HCT116 (cell line): ENCODE results near the gene HOXA13. TPM values are rescaled to one million over a fixed set of nuclear protein-coding genes. Genes with fewer than 3 reads are reported as not detected.
A peak's percentile ranks its signal among the peaks of the same experiment; 100 is the strongest.

Experiments
- ATAC-seq: fragments of 200-7000 bp; cut with Tn5 transposase; 2 replicates; pipeline ENCODE4 v1.9.1; 2020; ENCODE audit warnings: mild to moderate bottlenecking, moderate library complexity
- BruUV-seq: library from RNA; stranded (reverse); fragments of 400-500 nt; replicated peaks from 2 replicates; lab custom pipeline; 2021; lab: Mats Ljungman, UMichigan
- CTCF ChIA-PET: fragments of 300-600 bp; sonication (Branson Sonifier 250); formaldehyde crosslinking; loops from one replicate; lab custom pipeline; 2021; ENCODE audit warnings: antibody characterized with exemption; lab: Charles Lee
- POLR2A ChIA-PET: fragments of 300-600, 350-600 bp; sonication (Branson Sonifier 250); formaldehyde crosslinking; loops from one replicate; lab custom pipeline; 2021; ENCODE audit warnings: antibody characterized with exemption; lab: Charles Lee
- RAD21 ChIA-PET, 2 experiments: fragments of 300-600 bp; sonication (Branson Sonifier 250); formaldehyde crosslinking; loops; one replicate each; lab custom pipeline; 2023; ENCODE audit warnings: low total read pairs in 2 of 2; ENCODE audit not compliant: uncharacterized antibody in 2 of 2, unreplicated experiment in 2 of 2, low non-redundant PET in 1 of 2; lab: Charles Lee
- DNase-seq: peaks from one replicate; pipeline ENCODE4 v3.0.0-alpha.2; 2010; ENCODE audit warnings: low read depth, low spot score
- H2AFZ ChIP-seq: fragments of 200-600 bp; shearing (Covaris generic), sonication (generic); 2 replicates; pipeline ENCODE4 v1.6.1; 2017; ENCODE audit warnings: low read depth, mixed run types, mixed read lengths, antibody characterized with exemption, low read length; ENCODE audit not compliant: poor library complexity, severe bottlenecking
- H3K27ac ChIP-seq: 2 replicates; pipeline ENCODE4 v1.5.1; 2012; ENCODE audit warnings: low read depth, low read length
- H3K27me3 ChIP-seq: fragments of 200-600 bp; sonication (generic); 2 replicates; pipeline ENCODE4 v1.6.1; 2016; ENCODE audit warnings: mixed run types, low read length, mixed read lengths; ENCODE audit not compliant: insufficient read depth
- H3K36me3 ChIP-seq, 2 experiments: fragments of 200-500 bp in 1 of 2; fragments of 200-600 bp in 1 of 2; sonication (Bioruptor generic) in 1 of 2; sonication (generic) in 1 of 2; 2 replicates each; pipeline versions ENCODE4 v1.5.1 to v1.6.1; 2014 to 2016; ENCODE audit warnings: low read length in 2 of 2, inconsistent platforms in 1 of 2, mixed read lengths in 1 of 2, mixed run types in 1 of 2; ENCODE audit not compliant: insufficient read depth in 2 of 2, control insufficient read depth in 1 of 2
- H3K4me1 ChIP-seq, 2 experiments: fragments of 200-600 bp in 1 of 2; sonication (generic) in 1 of 2; 2 replicates each; pipeline versions ENCODE4 v1.5.1 to v1.6.1; 2012 to 2017; ENCODE audit warnings: low read length in 2 of 2, inconsistent platforms in 1 of 2, mild to moderate bottlenecking in 1 of 2, mixed read lengths in 1 of 2, mixed run types in 1 of 2, moderate library complexity in 1 of 2; ENCODE audit not compliant: insufficient read depth in 2 of 2, control insufficient read depth in 1 of 2
- H3K4me2 ChIP-seq: fragments of 200-600 bp; sonication (generic); 2 replicates; pipeline ENCODE4 v1.6.1; 2017; ENCODE audit warnings: mixed run types, low read length, mixed read lengths
- H3K4me3 ChIP-seq, 2 experiments: fragments of 200-600 bp in 1 of 2; sonication (generic) in 1 of 2; replicated peaks in 1 of 2; 2 replicates each; pipeline ENCODE4 v1.5.1; 2011 to 2016; ENCODE audit warnings: low read length in 2 of 2, control low read depth in 1 of 2, low read depth in 1 of 2, mild to moderate bottlenecking in 1 of 2, mixed read lengths in 1 of 2, mixed run types in 1 of 2
- H3K79me2 ChIP-seq: fragments of 200-600 bp; sonication (generic); 2 replicates; pipeline ENCODE4 v1.6.1; 2017; ENCODE audit warnings: mild to moderate bottlenecking, mixed run types, low read length, moderate library complexity, mixed read lengths; ENCODE audit not compliant: insufficient read depth
- H3K9ac ChIP-seq: fragments of 200-600 bp; sonication (generic); 2 replicates; pipeline ENCODE4 v1.6.1; 2016; ENCODE audit warnings: low read length, mixed read lengths
- H3K9me2 ChIP-seq: fragments of 200-600 bp; sonication (generic), shearing (Covaris generic); 2 replicates; pipeline ENCODE4 v1.6.1; 2017; ENCODE audit warnings: mixed run types, mild to moderate bottlenecking, moderate library complexity; ENCODE audit not compliant: insufficient read depth
- H3K9me3 ChIP-seq, 2 experiments: fragments of 200-500 bp in 1 of 2; fragments of 200-600 bp in 1 of 2; sonication (Bioruptor generic) in 1 of 2; sonication (generic) in 1 of 2; 2 replicates each; pipeline ENCODE4 v1.6.1; 2014 to 2017; ENCODE audit warnings: low read length in 2 of 2, mixed read lengths in 2 of 2, inconsistent platforms in 1 of 2, low read depth in 1 of 2, mild to moderate bottlenecking in 1 of 2, mixed run types in 1 of 2, moderate library complexity in 1 of 2; ENCODE audit not compliant: control insufficient read depth in 1 of 2, insufficient read depth in 1 of 2
- H4K20me1 ChIP-seq: fragments of 200-600 bp; sonication (generic), shearing (Covaris generic); 2 replicates; pipeline ENCODE4 v1.6.1; 2017; ENCODE audit warnings: mixed run types, mild to moderate bottlenecking, moderate library complexity; ENCODE audit not compliant: insufficient read depth
- FOSL1 ChIP-seq: IDR thresholded peaks from 2 replicates; pipeline ENCODE4 v1.6.1; 2012; ENCODE audit warnings: low read depth
- SP1 ChIP-seq: IDR thresholded peaks from 2 replicates; pipeline ENCODE4 v1.6.1; 2012; ENCODE audit warnings: low read depth
- ZNF274 ChIP-seq: fragments of 200-500 bp; sonication (Bioruptor generic); IDR thresholded peaks from 2 replicates; pipeline ENCODE4 v1.6.1; 2014; ENCODE audit warnings: mild to moderate bottlenecking, low read depth, low read length, inconsistent platforms
- intact Hi-C: fragments of 100-400 bp; cut with micrococcal nuclease; formaldehyde crosslinking; loops from 2 replicates; pipeline ENCODE4 v1.10.0; 2022
- total RNA-seq: library from RNA; stranded (reverse); gene quantifications from one replicate; pipeline ENCODE4 v1.2.1, GENCODE V29; 2021; ENCODE audit not compliant: unreplicated experiment
- TF ChIP-seq, protein P1 (sequence below): IDR thresholded peaks from 2 replicates; pipeline ENCODE4 v1.6.1; 2012
- TF ChIP-seq, protein P2 (sequence below), 3 experiments: fragments of 200-600 bp in 1 of 3; sonication (generic) in 1 of 3; IDR thresholded peaks in 2 of 3; conservative IDR thresholded peaks in 1 of 3; 2 replicates each; pipeline ENCODE4 v1.5.1; 2012 to 2017; ENCODE audit warnings: low read depth in 2 of 3, low read length in 2 of 3, antibody characterized with exemption in 1 of 3, borderline replicate concordance in 1 of 3, control low read depth in 1 of 3, mild to moderate bottlenecking in 1 of 3, mixed read lengths in 1 of 3, mixed run types in 1 of 3, moderate library complexity in 1 of 3; ENCODE audit not compliant: insufficient read depth in 1 of 3

HOXA13 gene
- total RNA-seq, 1 experiment from 2014 or later = 3.6 TPM

DNA sequence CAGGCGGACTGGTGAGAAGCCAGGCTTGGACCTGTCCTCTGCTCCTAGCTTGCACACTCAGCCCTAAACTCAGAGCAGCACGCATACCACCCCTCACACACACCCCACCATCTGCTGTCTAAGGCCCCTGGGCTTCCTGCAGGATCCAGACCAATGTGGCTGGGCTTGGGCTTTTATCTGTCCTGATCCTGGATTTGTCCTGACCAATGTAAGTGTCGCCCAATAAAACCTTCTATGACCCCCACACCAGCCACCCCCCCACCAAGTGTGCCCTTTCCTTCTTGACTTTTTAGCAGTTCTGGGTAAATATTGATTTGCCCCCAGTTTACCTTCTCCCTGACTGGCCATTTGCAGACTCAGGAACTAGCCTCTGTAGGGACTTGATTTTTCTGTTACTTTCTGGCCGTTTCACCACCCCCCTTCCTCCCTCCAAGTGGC is 1.7 kb upstream of the HOXA13 start:
- H4K20me1 ChIP-seq = no peaks in the 10 kb centered on the region
- H3K9me3 ChIP-seq = no peaks in the 10 kb centered on the region
- TF ChIP-seq, protein P1, sequence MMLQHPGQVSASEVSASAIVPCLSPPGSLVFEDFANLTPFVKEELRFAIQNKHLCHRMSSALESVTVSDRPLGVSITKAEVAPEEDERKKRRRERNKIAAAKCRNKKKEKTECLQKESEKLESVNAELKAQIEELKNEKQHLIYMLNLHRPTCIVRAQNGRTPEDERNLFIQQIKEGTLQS = no peak
- no peak for TF ChIP-seq ZNF274
- H3K9ac ChIP-seq = no peak overlapping the region
- no peaks in the 10 kb centered on the region for H3K36me3 ChIP-seq
- no peak for DNase-seq
- no peak overlapping the region for H3K27ac ChIP-seq
- H3K9me2 ChIP-seq = no peaks in the 10 kb centered on the region
- H3K79me2 ChIP-seq = no peaks in the 10 kb centered on the region
- H3K4me1 ChIP-seq = peaks cover 0 to 24% of the 10 kb centered on the region in 2 experiments; a peak in 3 of 4 replicates
- no peak overlapping the region for H2AFZ ChIP-seq
- no peak overlapping the region for H3K4me3 ChIP-seq
- POLR2A ChIA-PET = no interaction called here
- CTCF ChIA-PET = no interaction called here
- no TSS peak for BruUV-seq
- RAD21 ChIA-PET = no interaction called here
- H3K27me3 ChIP-seq = no peaks in the 10 kb centered on the region
- no peak for ATAC-seq
- no peak overlapping the region; the same call in 1 of the 2 replicates for H3K4me2 ChIP-seq
- intact Hi-C loops = no loop called here

DNA sequence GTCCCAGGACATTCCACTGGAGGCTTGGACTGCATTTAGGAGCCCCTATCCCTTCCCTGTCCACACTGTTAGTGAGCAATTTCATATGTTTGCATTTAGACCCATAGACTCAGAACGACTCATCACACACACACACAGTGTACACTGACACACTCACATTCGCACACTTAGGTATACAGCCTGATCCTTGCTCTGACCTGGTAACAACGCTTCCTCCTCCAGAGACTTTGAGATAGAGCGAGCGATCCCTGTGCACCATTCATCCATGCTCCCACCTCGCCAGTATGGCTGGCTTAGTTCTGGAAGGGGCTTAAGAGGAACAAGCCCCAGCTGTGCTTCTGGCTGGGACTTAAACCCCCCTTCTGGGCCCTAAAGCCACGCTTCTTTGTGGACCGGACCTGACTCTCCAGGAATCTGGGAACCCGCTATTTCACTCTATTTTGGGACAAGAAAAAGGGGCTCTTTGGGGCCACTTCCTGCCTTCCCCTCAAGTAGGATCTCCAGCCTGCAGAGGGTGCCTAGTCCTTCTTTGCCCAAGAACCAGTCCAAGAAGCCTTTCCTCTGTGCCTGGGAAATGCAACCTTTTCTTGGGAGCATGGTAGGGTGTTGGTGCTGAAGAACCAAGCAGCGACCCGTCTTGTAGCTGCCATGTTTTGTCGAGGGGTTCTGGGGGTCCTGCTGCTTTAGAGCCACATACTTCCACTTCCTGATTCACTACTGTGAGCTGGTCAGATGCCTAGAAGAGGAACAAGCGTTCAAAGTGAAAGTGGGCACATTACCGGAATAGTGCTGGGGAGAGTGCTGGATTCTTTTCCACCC is 1.1 kb upstream of the HOXA13 start:
- H3K4me2 ChIP-seq = peak overlapping the region; percentile 84
- H3K4me1 ChIP-seq = peaks cover 0 to 24% of the 10 kb centered on the region in 2 experiments; a peak in 3 of 4 replicates
- H3K9ac ChIP-seq = peak overlapping the region; percentile 55
- no peaks in the 10 kb centered on the region for H4K20me1 ChIP-seq
- no peaks in the 10 kb centered on the region for H3K9me2 ChIP-seq
- no peaks in the 10 kb centered on the region for H3K9me3 ChIP-seq
- ChIA-PET CTCF (interaction anchor here (1.0 to 1.8 kb wide), 3 partner anchors 720 to 896 kb away, joined by 5 to 8 read pairs (median 5); no protein-coding TSS in a partner anchor), RAD21 (no interaction called here), POLR2A (no interaction called here)
- ATAC-seq (peak; percentile 1; the same call in 1 of the 2 replicates), DNase-seq (no peak)
- TF ChIP-seq, protein P2, sequence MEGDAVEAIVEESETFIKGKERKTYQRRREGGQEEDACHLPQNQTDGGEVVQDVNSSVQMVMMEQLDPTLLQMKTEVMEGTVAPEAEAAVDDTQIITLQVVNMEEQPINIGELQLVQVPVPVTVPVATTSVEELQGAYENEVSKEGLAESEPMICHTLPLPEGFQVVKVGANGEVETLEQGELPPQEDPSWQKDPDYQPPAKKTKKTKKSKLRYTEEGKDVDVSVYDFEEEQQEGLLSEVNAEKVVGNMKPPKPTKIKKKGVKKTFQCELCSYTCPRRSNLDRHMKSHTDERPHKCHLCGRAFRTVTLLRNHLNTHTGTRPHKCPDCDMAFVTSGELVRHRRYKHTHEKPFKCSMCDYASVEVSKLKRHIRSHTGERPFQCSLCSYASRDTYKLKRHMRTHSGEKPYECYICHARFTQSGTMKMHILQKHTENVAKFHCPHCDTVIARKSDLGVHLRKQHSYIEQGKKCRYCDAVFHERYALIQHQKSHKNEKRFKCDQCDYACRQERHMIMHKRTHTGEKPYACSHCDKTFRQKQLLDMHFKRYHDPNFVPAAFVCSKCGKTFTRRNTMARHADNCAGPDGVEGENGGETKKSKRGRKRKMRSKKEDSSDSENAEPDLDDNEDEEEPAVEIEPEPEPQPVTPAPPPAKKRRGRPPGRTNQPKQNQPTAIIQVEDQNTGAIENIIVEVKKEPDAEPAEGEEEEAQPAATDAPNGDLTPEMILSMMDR (IDR thresholded peaks at IDR 0.05 in 2 of 3, conservative IDR thresholded peaks at IDR 0.05 in 1 of 3; ENCODE audit: borderline replicate concordance in 1 of 3, insufficient read depth in 1 of 3, low read depth in 2 of 3, low read length in 2 of 3) = no peak
- TF ChIP-seq ZNF274 = no peak
- no peak for TF ChIP-seq SP1
- no peak for TF ChIP-seq FOSL1
- intact Hi-C loops = no loop called here
- no peaks in the 10 kb centered on the region for H3K79me2 ChIP-seq
- BruUV-seq = TSS peak; percentile 60
- peak overlapping the region; percentile 59 to 70 for H3K4me3 ChIP-seq
- H2AFZ ChIP-seq = peak overlapping the region; percentile 77
- H3K27ac ChIP-seq = no peak overlapping the region; the same call in 1 of the 2 replicates
- no peaks in the 10 kb centered on the region for H3K36me3 ChIP-seq
- H3K27me3 ChIP-seq = no peaks in the 10 kb centered on the region
